ENCODE data around the gene HSPB1.
"Not testable (repeated sequence)": the region's sequence is repeated elsewhere in the genome, so short reads cannot be mapped to it uniquely, and the experiment has no call there.

The HSPB1 gene

GRCh38 chr7:76302347-76303201 lies at the start of gene HSPB1:
HSPB1 (plus strand) TSS chr7:76302673; CDS start chr7:76302713, 40 bp downstream.
- DNase-seq (ENCODE audit: low read depth in 3 of 3, low spot score in 1 of 3), result peak; percentile 19 to 50 (median 30)

- no peak for DNase-seq (ENCODE audit: low read depth in 3 of 3, low spot score in 1 of 3)
These were observed 47.7 kb upstream of the HSPB1 start for GRCh38 chr7:76254781-76255180.

- no peak for DNase-seq (ENCODE audit: low read depth in 3 of 3, low spot score in 1 of 3)
These were observed 44.5 kb upstream of the HSPB1 start for GRCh38 chr7:76257973-76258372.

GRCh38 chr7:76259124-76260093 lies 43.1 kb upstream of the HSPB1 start:
- DNase-seq (ENCODE audit: low read depth in 3 of 3, low spot score in 1 of 3), result no peak

- DNase-seq (ENCODE audit: low read depth in 3 of 3, low spot score in 1 of 3), result peak in 2 of 3 donors; percentile 14 to 33
These were observed 42.2 kb upstream of the HSPB1 start for GRCh38 chr7:76260171-76260703.

GRCh38 chr7:76261329-76261728 lies 41.1 kb upstream of the HSPB1 start:
- no peak for DNase-seq (ENCODE audit: low read depth in 3 of 3, low spot score in 1 of 3)

- no peak for DNase-seq (ENCODE audit: low read depth in 3 of 3, low spot score in 1 of 3)
These were observed 40.5 kb upstream of the HSPB1 start for GRCh38 chr7:76261931-76262330.

GRCh38 chr7:76262683-76263402 lies 39.6 kb upstream of the HSPB1 start:
- DNase-seq (ENCODE audit: low read depth in 3 of 3, low spot score in 1 of 3), result no peak

GRCh38 chr7:76265299-76265698 lies 37.2 kb upstream of the HSPB1 start:
- DNase-seq (ENCODE audit: low read depth in 3 of 3, low spot score in 1 of 3), result no peak

GRCh38 chr7:76267107-76267893 lies 35.2 kb upstream of the HSPB1 start:
- no peak for DNase-seq (ENCODE audit: low read depth in 3 of 3, low spot score in 1 of 3)

GRCh38 chr7:76267894-76268183 lies 34.6 kb upstream of the HSPB1 start:
- DNase-seq (ENCODE audit: low read depth in 3 of 3, low spot score in 1 of 3), result no peak

- no peak for DNase-seq (ENCODE audit: low read depth in 3 of 3, low spot score in 1 of 3)
These were observed 34.1 kb upstream of the HSPB1 start for GRCh38 chr7:76268376-76268775.

- DNase-seq (ENCODE audit: low read depth in 3 of 3, low spot score in 1 of 3), result no peak
These were observed 32.6 kb upstream of the HSPB1 start for GRCh38 chr7:76269895-76270294.

- not testable (repeated sequence) for DNase-seq (ENCODE audit: low read depth in 3 of 3, low spot score in 1 of 3)
These were observed 31.1 kb upstream of the HSPB1 start for GRCh38 chr7:76271384-76271783.

GRCh38 chr7:76272142-76272541 lies 30.3 kb upstream of the HSPB1 start:
- no peak for DNase-seq (ENCODE audit: low read depth in 3 of 3, low spot score in 1 of 3)

- no peak for DNase-seq (ENCODE audit: low read depth in 3 of 3, low spot score in 1 of 3)
These were observed 29.5 kb upstream of the HSPB1 start for GRCh38 chr7:76272851-76273497.

GRCh38 chr7:76273503-76273902 lies 29.0 kb upstream of the HSPB1 start:
- no peak for DNase-seq (ENCODE audit: low read depth in 3 of 3, low spot score in 1 of 3)

- DNase-seq (ENCODE audit: low read depth in 3 of 3, low spot score in 1 of 3), result no peak
These were observed 23.9 kb upstream of the HSPB1 start for GRCh38 chr7:76278540-76278939.

- no peak for DNase-seq (ENCODE audit: low read depth in 3 of 3, low spot score in 1 of 3)
These were observed 22.1 kb upstream of the HSPB1 start for GRCh38 chr7:76280408-76280807.

All from stimulated activated CD4-positive, alpha-beta T cell treated with anti-CD3 and anti-CD28 coated beads, TNF-alpha, amount 100 ng/mL, for 1 hour (primary cell).